Epithelial cell of prostate (primary cell): ENCODE results near the gene MACC1.
A peak's percentile ranks its signal among the peaks of the same experiment; 100 is the strongest.
"Not testable (repeated sequence)": the region's sequence is repeated elsewhere in the genome, so short reads cannot be mapped to it uniquely, and the experiment has no call there.

Experiments used
- DNase-seq: peaks from one replicate; pipeline ENCODE4 v3.0.0-alpha.2; 2011; ENCODE audit warnings: low read depth, low spot score
- H3K27ac ChIP-seq: fragments of 450-650 bp; 2 replicates; pipeline ENCODE4 v1.5.1; 2017; ENCODE audit warnings: mild to moderate bottlenecking

The MACC1 gene

DNA sequence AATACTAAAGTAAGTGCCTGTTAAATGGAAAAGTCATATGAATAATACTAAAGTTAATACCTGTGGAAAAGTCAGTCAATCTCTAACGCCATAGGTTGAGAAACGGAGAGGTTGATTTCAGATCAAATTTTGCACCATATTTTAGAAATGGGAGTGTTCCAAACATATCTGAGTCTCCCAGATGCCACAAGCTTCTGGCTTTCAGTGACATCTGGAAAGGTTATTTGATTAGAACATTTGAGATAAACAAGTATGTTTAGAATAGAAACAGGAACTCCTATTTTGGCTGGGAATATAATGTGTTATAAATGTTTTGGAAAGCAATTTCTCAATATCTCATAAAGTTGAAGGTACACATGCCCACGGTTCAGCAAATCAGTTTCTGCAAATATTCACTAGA lies 5.8 kb downstream of the MACC1 start:
- no peak for DNase-seq
- H3K27ac ChIP-seq: no peak overlapping the region

DNA sequence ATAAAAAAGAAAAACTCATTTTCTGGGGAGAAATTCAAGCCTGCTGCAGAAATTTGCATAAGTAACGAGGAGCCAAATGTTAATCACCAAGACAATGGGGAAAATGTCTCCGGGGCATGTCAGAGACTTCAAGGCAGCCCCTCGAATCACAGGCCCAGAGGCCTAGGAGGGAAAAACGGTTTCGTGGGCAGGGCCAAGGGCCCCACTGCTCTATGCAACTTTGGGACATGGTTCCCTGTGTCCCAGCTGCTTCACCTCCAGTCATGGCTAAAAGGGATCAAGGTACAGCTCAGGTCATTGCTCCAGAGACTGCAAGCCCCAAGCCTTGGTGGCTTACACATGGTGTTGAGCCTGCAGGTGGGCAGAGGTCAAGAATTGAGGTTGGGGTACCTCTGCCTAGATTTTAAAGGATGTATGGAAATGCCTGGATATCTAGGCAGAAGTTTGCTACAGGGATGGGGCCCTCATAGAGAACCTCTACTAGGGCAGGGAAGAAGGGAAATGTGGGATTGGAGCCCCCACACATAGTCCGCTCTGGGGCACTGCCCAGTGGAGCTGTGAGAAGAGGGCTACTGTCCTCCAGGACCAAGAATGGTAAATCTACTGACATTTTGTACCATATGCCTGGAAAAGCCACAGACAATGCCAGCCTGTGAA lies 8.4 kb downstream of the MACC1 start:
- no peak for DNase-seq
- H3K27ac ChIP-seq: no peak overlapping the region

DNA sequence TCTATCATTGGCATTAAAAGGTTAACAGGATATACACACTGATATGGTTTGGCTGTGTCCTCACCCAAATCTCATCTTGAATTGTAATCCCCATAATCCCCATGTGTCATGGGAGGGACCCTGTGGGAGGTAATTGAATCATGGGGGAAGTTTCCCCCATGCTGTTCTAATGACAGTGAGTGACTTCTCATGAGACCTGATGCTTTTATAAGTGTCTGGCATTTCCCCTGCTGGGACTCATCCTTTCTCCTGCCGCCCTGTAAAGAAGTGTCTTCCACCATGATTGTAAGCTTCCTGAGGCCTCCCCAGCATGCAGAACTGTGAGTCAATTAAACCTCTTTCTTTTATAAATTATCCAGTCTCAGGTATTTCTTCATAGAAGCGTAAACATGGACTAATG lies 9.4 kb downstream of the MACC1 start:
- not testable (repeated sequence) for DNase-seq
- peak overlapping the region; percentile 1 for H3K27ac ChIP-seq

DNA sequence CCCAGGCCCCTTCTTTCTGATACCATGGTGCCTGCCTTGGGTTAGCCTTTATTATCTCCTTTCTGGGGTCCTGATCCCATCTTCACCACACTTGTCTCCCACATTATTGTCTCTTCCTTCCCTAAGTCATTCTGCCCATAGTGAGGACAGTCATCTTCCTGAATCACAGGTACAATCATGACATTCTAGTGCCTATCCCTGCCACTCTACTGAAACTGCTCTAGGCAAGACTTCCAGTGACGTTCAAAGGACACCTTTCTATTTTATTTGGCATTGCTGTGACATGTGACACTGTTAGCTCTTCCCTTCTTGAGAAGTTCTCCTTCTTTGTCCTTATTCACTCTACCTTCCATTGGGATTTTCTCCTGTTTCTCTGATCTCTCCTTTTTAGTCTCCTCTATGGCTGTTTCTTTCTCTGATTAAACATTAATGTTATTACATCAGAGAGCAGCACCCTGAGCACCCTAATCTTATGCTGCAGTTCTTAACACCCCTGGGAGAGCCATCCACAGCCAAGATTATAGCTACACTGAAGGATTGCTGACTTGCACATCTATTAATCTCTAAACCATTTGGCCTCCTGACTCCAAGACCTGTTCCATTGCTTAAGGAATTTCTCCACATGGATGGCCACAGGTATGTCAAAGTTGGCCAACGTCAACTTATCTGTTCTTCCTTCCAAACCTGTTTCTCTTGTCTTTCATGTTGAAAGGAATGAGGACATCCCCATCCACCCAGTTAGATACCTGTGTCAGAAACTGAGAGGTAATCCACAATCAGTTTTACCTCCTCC lies 10.9 kb downstream of the MACC1 start:
- peak overlapping the region; percentile 52 for H3K27ac ChIP-seq
- DNase-seq: no peak

DNA sequence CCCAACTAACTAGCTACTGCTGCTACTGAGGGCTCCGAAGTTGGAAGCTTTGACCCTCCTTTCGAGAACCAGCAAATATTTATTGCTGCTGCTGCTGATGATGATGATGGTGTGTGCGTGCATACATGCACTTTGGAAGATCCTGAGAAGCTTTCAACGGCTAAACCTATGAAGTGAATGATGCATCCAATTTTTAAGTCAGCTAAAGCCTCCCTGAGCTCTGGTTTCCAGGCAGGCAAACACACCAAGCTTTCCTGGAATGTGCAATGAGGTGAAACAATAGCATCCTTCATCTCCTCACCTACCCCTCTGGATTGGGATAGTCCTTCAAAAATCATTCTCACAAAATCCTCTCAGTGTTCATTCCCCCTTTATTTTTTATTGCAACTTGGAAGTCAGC lies 13.9 kb downstream of the MACC1 start:
- H3K27ac ChIP-seq: no peak overlapping the region
- DNase-seq: no peak

DNA sequence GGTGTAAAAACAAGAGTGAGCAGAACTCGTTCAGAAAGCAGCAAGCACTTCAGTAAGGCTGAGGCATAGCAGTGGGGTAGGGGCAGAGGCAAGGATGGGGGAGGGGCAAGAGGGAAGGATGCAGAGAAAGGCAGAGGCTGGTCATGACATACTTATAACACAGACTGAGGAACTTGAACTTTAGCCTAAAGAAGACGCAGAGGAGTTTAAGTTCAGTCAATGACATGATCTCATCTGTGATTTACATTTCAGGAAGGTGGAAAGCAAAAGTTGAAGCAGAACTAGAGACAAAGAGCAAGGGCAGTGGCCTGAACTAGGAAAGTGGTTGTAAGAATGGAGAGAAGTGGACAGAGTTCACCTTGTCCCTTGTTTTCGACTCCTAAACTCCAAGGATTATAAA lies 15.8 kb downstream of the MACC1 start:
- no peak for DNase-seq
- H3K27ac ChIP-seq: peak overlapping the region; percentile 95

DNA sequence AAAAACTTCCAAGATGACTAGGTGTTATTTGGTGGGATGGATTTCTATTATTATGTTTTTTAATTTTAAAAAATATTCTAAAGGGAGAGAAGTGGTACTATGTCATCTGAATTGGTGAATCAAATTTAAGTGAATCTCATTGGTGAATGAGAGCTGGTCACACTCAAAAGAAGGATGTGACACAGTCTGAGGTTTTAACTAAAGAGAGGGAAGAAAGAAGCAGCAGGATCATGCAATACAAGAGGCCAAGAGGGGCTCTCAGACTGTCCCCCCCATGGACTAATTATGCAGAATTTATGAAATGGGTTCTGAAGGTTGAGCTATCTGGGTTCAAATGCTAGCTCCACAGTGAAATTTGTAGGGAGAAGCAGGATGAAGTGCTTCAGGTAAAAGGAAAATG lies 16.2 kb downstream of the MACC1 start:
- H3K27ac ChIP-seq: peak overlapping the region; percentile 95
- no peak for DNase-seq

DNA sequence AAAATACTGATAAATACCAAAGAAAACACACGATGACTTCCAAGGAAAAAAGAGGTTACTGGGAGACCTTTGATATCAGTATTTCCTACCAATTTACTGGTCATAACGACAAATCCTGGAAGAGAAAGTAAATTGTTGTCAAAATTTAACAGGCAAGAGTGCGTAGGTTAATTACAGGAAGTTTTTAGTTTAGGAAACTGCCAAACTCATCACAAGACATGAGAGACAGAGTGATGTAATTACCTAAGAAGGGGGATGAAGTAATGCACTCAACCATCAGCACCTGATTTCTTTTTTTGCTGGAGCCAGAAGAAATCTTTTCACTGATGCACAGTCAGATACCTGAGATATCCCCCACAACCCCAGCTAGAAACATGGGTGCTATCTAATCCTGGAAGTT lies 16.8 kb downstream of the MACC1 start:
- peak overlapping the region; percentile 95 for H3K27ac ChIP-seq
- DNase-seq: no peak

DNA sequence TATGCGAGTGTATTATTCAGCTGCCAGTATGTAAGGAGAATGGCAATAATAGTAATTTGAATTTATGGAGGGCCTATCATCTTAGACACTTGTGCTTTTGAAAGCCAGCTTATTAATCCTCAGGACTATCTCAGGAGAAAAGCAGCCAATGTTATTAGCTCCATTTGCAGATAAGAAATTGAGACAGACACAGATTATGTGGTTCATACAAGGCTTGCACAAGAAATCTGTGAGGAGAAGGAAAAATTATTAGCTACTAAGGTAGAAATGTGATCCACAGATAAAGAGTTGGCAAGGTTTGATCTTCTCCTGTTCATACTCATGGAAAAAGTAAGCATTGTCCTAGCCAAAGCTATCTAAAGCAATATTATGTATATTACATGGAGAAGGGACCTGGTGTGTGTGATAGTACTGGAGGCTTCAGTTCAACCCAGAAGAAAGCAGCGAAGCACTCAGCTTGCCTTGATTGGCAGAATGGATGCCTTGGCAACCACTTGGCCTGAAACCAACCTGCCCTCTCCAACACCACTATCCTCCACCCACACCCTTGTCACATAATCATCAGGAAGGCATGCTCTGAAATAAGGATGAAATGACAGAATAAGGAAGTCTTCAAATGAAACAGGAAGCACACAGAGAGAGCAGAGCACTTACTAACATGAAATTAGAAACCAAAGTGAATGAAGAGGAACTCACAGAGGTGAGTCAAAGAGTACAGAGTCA lies 18.0 kb downstream of the MACC1 start:
- peak overlapping the region; percentile 95 for H3K27ac ChIP-seq
- DNase-seq: peak; percentile 89

DNA sequence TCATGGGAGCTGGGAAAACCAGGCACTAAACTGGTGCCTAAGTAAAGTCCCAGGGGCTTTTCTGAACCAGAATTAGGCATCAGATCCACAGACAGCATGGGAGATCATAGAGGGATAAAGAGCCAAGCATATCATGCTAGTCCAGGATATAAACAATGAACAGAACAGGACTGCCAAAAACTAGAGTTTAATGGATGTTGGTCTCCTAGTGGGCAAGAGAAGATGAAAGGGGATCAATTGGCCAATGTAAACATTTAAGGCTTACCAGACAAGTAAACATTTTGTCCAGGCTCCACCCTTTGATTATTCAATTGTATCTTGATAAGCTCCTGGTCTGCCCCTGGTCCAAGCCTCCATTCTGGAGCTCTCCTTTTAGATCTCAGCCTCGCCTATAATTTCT lies 18.9 kb downstream of the MACC1 start:
- DNase-seq: no peak
- peak overlapping the region; percentile 95 for H3K27ac ChIP-seq

DNA sequence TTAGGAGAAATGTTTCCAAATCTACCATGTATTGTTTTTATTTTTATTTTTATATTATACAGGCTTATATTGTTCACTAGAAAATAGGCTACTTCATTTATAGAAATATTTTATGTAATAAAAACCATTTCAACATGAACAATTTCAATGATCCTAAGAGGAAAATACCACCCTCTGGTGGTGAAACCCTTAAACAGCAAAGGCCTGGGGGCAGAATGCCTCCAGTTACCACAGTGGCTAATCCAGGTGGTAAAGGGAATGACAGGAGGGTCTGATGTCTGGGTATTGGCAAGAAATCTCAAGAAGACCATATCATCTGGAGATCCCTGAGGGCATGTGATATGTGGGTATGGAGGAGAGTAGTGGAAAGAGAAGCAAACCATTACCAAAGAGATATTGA lies 19.3 kb downstream of the MACC1 start:
- DNase-seq: no peak
- H3K27ac ChIP-seq: peak overlapping the region; percentile 95

DNA sequence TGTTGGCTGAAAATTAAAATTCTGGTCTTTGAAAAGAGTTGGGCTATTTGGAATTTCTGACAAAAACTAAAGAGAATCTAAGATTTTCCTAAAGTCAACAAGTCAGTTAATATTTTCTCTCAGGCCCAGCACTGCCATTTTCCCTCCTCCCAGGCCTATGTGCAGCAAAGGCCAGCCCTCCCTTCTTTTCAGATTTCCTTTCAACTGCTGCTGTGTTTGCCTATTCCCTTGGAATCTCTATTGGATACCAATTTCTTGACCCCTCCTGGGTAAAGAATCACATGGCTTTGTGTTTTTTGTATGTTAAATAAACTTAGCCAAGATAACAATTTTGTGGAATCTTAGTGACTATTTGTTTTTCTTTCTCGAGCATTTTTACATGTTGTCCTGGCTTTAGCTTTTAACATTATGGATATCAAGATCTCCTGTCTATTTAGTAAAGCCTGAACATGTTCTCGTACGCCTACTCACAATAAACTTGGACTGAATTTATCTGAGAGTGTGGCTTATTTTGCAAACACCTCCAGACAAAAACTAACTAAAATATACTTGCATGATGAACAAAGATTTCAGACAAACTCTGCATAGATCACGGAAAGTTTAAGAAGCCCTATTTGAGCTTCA lies 19.9 kb downstream of the MACC1 start:
- DNase-seq: no peak
- H3K27ac ChIP-seq: no peak overlapping the region

DNA sequence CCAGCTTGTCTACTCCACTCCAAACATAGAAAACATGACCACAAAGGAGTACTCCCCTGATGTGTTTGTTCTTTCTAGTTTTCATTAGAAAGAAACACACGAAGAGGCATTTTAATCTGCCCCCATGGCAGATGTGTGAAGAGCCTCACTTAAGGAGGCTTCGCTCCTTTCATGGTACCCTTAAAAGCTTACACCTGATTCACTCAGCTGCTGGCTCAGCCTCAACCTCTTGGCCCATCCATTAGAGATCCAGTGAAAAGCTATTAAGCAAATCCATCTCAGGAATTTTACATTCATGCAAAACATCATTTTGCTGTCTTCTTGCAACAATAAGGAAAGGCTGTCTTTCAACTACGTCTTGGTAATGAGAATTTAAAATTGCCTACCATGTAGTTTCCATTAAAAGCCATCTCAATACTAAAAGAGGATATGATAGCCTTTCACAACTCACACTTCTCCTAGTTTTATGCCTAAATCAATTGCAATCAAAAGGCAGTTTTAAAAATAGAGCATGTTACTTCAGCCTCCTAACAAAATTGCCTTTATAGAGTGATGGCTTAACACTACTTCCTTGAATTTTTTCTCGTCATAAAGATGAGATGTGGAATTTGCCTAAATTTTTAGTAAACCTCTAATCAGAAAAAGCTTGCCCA lies 22.7 kb downstream of the MACC1 start:
- H3K27ac ChIP-seq: no peak overlapping the region
- DNase-seq: no peak

DNA sequence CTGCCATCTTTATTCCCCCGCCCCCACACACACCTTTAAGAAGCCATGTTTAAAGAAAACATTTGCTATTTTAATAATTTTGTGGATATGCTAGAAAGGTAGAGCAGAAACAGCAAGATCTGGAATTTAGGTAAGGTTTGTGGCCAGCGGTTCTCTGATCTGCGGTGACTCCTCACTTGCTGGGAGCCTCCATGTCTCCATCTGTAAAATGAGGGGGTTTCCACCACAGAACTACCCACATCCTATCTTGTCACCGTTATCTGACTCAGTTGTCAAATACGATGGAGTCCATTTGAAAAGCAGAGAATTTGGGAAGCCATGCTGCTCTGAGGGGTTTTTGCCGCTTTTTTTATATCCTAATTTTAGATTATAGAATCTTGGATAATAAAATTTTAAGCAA lies 23.3 kb downstream of the MACC1 start:
- no peak for DNase-seq
- no peak overlapping the region for H3K27ac ChIP-seq

DNA sequence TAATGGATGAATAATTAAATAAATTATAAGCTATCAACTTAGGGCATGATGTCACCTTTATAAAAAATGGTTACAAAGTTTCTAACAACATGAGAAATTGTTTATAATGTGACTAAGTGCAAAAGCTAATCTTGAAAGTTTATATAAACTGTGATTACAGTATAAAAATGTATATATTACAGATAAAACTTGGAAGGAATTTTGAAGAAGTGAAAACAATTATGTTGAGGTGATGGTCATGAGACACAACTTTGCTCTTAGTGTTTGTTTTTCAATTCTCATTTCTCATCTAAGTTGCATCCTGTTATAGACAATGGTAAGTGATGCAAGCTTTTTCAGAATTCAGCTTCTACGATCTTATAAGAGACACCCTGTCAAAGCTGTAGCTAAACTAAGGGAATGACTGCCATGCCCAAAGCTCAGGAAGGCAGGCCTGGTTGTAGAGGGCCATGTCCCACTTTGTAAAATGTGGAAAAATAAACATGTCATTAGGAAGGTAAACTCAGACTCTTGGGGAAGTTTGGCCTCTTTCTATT lies 23.9 kb downstream of the MACC1 start:
- H3K27ac ChIP-seq: no peak overlapping the region
- no peak for DNase-seq

DNA sequence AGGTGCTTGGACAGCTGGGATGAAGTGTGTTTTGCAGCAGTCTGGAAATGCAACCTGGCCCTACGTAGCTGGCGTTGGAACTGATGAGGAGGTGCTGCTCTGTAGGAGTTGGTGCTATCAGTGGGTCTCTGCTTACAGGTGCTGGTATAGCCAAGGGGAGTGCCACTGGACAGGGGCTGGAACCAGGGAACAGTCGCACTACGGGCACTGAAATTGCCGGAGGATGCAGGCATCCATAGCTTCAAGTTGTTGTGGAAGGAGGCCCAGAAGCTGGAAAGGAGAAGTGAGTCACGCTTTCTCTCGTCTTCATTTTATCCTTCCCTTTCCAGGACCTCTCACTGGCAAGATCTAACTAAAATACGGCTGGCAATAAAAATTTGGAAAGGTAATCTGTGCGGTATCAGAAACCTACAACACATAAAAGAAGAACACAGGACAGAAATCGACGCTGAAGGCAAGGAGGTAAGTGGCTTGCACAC lies 25.8 kb downstream of the MACC1 start:
- DNase-seq: no peak

DNA sequence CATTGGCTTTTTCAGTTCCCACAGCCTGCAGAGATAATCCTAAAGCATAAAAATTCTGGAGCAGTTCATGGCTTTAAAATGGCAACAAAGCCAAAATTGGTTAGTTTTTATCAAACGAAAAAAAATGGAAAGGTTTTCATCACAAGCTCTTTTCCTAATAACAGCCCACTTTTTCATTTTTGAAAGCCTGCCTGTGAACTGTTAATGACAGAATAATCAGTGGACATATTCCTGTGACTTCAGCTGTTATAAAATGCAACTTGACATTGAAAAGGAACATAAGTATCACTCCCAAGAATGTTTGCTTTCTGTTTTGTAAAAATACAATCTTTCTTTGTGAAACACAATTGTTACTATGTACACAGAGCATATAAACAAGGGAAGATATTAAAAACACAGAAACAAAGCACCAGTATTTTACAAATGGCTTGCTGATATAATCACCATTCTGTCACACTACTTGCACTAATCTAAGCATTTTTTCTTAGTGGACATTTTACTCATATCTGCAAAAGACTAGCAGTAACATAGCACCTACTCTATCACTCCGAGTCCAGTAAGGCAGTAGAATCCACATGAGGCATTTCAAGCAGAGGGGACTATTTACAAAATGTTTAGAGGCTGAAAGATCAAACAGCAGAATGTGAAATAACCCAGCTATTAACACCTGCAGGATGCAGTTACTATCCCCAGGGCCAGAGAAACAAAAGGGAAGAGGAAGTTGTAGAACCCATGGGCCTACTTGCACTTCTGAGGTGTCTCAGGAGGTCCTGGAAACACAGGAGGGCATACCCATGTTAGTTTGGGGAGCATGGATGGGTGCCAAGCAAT lies 26.4 kb downstream of the MACC1 start:
- H3K27ac ChIP-seq: no peak overlapping the region
- no peak for DNase-seq

More for the DNA sequence above, 25.8 kb downstream of the MACC1 start:
- no peak overlapping the region for H3K27ac ChIP-seq

DNA sequence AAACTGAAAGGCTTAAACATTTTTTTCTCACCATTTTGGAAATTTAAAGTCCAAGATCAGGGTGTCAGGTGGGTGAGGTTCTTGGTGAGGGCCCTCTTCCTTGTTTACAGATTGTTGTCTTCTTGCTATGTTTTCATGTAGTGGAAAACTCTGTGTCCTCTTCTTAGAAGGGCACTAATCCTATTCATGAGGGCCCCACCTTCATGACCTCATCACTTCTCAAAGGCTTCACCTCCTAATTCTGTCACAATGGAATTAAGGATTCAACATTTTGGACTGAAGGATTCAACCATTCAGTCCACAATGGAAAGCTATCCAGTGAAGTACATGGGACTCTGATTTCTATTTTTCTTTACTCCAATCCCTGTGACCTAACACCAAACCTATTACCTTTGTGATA lies 27.3 kb downstream of the MACC1 start:
- DNase-seq: no peak
- no peak overlapping the region for H3K27ac ChIP-seq

DNA sequence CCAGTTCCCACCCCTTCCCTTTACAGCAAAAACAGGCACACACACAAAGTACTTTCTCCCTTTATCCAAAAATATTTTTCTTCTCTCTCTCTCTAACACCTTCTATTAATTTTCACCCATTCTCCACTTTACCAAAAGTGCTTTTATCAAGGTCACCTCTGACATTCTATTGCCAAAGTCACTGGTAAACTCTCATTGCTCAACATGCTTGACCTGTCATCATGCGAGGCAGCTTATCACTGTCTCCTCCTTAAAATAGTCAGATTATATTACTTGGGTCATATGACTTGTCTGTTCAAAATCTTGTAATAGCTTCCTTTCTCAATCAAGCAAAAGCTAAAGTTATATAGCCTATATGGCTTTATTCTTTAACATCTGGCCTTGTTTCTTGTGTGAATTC lies 28.6 kb downstream of the MACC1 start:
- H3K27ac ChIP-seq: no peak overlapping the region
- DNase-seq: no peak
